ENCODE data around the gene WDFY1.

The WDFY1 gene

DNA sequence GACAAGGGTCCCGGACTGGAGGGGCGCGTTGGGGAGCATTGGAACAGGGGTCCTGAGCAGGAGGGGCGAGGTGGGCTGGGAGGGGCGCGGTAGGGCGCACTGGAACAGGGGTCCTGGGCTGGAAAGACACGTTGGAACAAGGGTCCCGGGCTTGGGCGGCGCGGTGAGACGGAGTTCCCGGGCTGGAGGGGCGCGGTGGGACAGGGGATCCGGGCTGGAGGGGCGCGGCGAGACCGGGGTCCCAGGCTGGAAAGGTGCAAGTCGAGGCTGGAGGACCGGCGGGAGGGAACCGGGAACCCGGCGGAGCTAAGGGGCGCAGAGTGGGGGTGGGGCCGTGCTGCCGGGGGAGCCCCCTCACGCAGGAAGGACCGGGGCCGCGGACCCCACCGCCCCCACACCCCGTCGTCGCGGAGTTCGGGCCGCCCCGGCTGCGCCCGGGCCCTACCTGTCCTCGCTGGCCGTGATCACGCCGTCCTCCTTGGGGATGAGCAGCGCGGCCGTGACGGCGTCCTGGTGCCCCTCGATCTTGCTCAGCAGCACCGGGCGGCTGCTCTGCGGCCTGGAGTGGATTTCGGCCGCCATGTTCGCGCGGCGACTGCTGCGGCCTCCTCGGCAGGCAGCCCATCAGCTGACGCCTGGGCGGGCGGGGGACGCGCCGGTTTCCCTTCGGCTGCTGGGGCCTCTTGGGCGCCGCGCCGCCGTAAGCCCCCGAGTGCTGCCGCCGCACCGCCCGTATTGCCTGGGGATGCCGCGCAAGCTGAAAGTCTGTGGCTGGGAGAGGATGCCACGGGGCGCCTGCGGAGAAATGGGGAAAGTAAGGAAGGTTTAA lies at the start of gene WDFY1:
WDFY1 (minus strand) TSS at position 633 of the 829 bp plus-strand sequence; CDS start at position 582, 51 bp downstream.
- H3K27ac Mint-ChIP-seq = peak within 1 kb of the TSS; percentile 71
- peak; percentile 90 for DNase-seq
- peaks cover 15% of the 10 kb centered on the region for H3K36me3 Mint-ChIP-seq (ENCODE audit: low read depth)
- H3K4me1 Mint-ChIP-seq = peaks cover 52% of the 10 kb centered on the region
- H3K9me3 Mint-ChIP-seq = peaks cover 4% of the 10 kb centered on the region
- TF ChIP-seq, protein P1, sequence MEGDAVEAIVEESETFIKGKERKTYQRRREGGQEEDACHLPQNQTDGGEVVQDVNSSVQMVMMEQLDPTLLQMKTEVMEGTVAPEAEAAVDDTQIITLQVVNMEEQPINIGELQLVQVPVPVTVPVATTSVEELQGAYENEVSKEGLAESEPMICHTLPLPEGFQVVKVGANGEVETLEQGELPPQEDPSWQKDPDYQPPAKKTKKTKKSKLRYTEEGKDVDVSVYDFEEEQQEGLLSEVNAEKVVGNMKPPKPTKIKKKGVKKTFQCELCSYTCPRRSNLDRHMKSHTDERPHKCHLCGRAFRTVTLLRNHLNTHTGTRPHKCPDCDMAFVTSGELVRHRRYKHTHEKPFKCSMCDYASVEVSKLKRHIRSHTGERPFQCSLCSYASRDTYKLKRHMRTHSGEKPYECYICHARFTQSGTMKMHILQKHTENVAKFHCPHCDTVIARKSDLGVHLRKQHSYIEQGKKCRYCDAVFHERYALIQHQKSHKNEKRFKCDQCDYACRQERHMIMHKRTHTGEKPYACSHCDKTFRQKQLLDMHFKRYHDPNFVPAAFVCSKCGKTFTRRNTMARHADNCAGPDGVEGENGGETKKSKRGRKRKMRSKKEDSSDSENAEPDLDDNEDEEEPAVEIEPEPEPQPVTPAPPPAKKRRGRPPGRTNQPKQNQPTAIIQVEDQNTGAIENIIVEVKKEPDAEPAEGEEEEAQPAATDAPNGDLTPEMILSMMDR (IDR thresholded peaks at IDR 0.05) = no peak
- peak within 1 kb of the TSS; percentile 96 for H3K4me3 Mint-ChIP-seq
- no peaks in the 10 kb centered on the region for H3K27me3 Mint-ChIP-seq (ENCODE audit: low read depth, poor library complexity)

DNA sequence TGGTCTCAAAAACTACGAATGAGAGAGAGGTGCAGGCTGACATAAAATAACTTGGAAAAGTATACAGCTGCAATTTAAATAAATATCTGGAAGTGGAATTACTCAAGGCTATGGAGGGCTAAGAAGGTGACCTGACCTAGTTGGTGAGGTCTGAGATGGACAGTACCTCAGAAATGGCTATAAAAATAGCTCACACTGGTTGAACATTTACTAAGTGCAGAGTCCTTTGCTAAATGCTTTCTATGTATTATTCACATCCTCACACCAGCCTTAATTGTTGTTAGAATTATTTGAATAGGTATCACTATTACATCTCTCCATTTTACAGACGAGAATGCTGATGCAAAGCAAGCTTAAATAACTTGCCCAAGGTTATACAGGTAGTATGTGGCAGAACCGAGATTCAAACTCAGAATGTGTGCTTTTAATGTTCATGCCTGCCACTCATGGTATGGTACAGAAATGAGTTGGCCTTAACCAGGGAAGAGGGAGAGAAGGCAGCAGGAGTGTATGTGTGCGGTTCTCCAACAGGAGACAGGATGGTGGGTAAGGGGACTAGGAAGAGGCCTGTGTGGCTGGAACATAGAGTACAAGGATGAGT lies 49.5 kb upstream of the WDFY1 start:
- Mint-ChIP-seq H3K36me3 (ENCODE audit: low read depth) (peaks cover 27% of the 10 kb centered on the region), H3K27ac (peak overlapping the region; percentile 50), H3K4me1 (peaks cover 37% of the 10 kb centered on the region), H3K4me3 (no peak overlapping the region), H3K27me3 (ENCODE audit: low read depth, poor library complexity) (peaks cover 5% of the 10 kb centered on the region), H3K9me3 (no peaks in the 10 kb centered on the region)
- DNase-seq = no peak
- TF ChIP-seq, protein P1 (IDR thresholded peaks at IDR 0.05) = no peak

GRCh38 chr2:223993634-223994232 lies 48.6 kb upstream of the WDFY1 start:
- TF ChIP-seq, protein P1 (IDR thresholded peaks at IDR 0.05) = peak; percentile 77
- H3K27me3 Mint-ChIP-seq (ENCODE audit: low read depth, poor library complexity) = peaks cover 5% of the 10 kb centered on the region
- peak; percentile 68 for DNase-seq
- H3K36me3 Mint-ChIP-seq (ENCODE audit: low read depth) = peaks cover 25% of the 10 kb centered on the region
- H3K4me1 Mint-ChIP-seq = peaks cover 41% of the 10 kb centered on the region
- no peak overlapping the region for H3K27ac Mint-ChIP-seq
- H3K9me3 Mint-ChIP-seq = no peaks in the 10 kb centered on the region
- H3K4me3 Mint-ChIP-seq = no peak overlapping the region

DNA sequence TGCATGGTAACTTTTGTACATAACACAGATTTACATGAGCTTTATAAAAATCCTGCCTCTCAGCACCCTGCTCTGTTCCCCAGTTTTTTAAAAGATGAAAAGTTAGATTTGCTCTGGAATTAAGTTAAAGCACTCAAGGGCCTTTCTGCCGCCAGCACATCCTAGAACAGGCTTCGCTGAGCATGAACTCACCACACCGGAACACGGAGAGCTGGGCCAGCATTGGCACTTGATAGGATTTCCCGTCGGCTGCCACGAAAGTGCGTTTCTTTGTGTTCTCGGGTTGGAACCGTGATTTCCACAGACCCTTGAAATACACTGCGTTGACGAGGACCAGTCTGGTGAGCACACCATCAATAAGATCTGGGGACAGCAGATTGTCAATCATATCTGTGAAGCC lies 46.5 kb upstream of the WDFY1 start:
- Mint-ChIP-seq H3K9me3 (no peaks in the 10 kb centered on the region), H3K4me1 (peaks cover 41% of the 10 kb centered on the region), H3K4me3 (no peak overlapping the region), H3K27me3 (ENCODE audit: low read depth, poor library complexity) (peaks cover 3% of the 10 kb centered on the region), H3K36me3 (ENCODE audit: low read depth) (peaks cover 9% of the 10 kb centered on the region), H3K27ac (no peak overlapping the region)
- TF ChIP-seq, protein P1 (IDR thresholded peaks at IDR 0.05) = no peak
- no peak for DNase-seq

GRCh38 chr2:223989856-223990232 lies 44.7 kb upstream of the WDFY1 start:
- H3K9me3 Mint-ChIP-seq = no peaks in the 10 kb centered on the region
- DNase-seq = no peak
- H3K27me3 Mint-ChIP-seq (ENCODE audit: low read depth, poor library complexity) = no peaks in the 10 kb centered on the region
- H3K36me3 Mint-ChIP-seq (ENCODE audit: low read depth) = peaks cover 5% of the 10 kb centered on the region
- TF ChIP-seq, protein P1 (IDR thresholded peaks at IDR 0.05) = no peak
- H3K27ac Mint-ChIP-seq = peak overlapping the region; percentile 83
- H3K4me1 Mint-ChIP-seq = peaks cover 34% of the 10 kb centered on the region
- no peak overlapping the region for H3K4me3 Mint-ChIP-seq

All from nephron progenitor cell (in vitro differentiated cells).